ENCODE results near the gene CCDC85C.

Gene CCDC85C

GRCh38 chr14:99519931-99520421, 84.0 kb downstream of the CCDC85C start:
- DNase-seq = no peak

- no peak for DNase-seq
Observed at GRCh38 chr14:99519347-99519881, 84.6 kb downstream of the CCDC85C start.

GRCh38 chr14:99518441-99519346, 85.3 kb downstream of the CCDC85C start:
- peak; percentile 39 for DNase-seq

GRCh38 chr14:99517643-99518381, 86.2 kb downstream of the CCDC85C start:
- DNase-seq = no peak

GRCh38 chr14:99516871-99517642, 87.0 kb downstream of the CCDC85C start:
- no peak for DNase-seq

- no peak for DNase-seq
Observed at GRCh38 chr14:99516156-99516870, 87.7 kb downstream of the CCDC85C start.

GRCh38 chr14:99515301-99516155, 88.5 kb downstream of the CCDC85C start:
- DNase-seq = no peak

GRCh38 chr14:99514552-99515300, 89.3 kb downstream of the CCDC85C start:
- DNase-seq = no peak

GRCh38 chr14:99513946-99514551, 90.0 kb downstream of the CCDC85C start:
- DNase-seq = no peak

- DNase-seq = no peak
Observed at GRCh38 chr14:99513183-99513694, 90.8 kb downstream of the CCDC85C start.

GRCh38 chr14:99512571-99513182, 91.3 kb downstream of the CCDC85C start:
- DNase-seq = no peak

- no peak for DNase-seq
Observed at GRCh38 chr14:99512110-99512449, 91.9 kb downstream of the CCDC85C start.

GRCh38 chr14:99511421-99512109, 92.4 kb downstream of the CCDC85C start:
- peak; percentile 59 for DNase-seq

- DNase-seq = no peak
Observed at GRCh38 chr14:99510556-99511139, 93.4 kb downstream of the CCDC85C start.

GRCh38 chr14:99509871-99510555, 94.0 kb downstream of the CCDC85C start:
- no peak for DNase-seq

- DNase-seq = no peak
Observed at GRCh38 chr14:99508896-99509629, 94.9 kb downstream of the CCDC85C start.
